C1 segment of cervical spinal cord (tissue), 14 donors: ENCODE measurements around the gene HDAC9.

Experiments used
- DNase-seq, 14 donors: peaks; one replicate each; lab custom pipeline; 2025; lab: John Stamatoyannopoulos, UW

The HDAC9 gene

DNA sequence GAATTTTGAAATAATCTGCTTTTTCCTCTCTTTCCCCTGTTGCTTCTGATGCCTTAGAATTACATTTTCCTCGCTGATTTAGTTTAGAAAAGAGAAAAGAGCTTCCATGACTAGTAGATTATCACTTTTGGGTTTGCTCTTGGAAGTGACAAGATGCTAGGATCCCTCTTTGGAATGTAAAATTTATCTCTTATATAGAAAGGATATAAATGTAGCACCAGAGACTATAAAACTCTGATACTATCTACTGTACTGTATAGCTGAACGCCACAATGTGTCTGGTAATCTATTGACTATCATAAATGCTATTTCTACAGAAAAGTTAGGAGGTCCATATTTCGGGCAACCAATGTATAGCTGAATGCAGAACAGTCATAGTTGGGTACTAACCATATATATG lies 1.1 kb upstream of the HDAC9 start:
- DNase-seq, result no peak

DNA sequence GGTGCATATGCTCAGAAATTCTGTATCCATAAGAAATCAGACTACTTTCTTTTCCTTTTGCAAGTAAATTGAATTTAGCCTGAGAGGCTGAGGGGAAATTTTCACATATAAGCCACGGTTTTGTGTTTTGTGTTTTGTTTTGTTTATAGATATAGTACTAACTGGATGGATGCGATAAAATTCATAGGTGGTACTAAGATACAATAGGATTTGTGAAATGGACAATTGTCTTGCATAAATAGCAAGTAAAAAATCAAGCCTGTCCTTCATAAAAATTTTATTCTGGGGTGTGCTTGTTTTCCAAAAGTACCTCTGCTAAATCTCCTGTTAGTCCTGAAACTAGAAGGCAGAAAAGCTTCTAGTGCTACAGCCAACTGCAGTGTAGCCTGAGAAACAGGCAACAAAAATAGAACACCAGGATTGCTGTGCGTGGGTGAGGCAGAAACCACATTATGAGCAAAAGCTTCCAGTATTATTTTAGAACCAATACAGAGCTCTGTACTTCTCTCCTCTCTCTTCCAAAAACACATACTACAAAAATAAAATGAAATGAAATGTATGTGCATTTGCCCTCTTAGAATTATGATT lies 634 bp upstream of the HDAC9 start:
- DNase-seq, result peak in 1 of 14 donors; percentile 87

DNA sequence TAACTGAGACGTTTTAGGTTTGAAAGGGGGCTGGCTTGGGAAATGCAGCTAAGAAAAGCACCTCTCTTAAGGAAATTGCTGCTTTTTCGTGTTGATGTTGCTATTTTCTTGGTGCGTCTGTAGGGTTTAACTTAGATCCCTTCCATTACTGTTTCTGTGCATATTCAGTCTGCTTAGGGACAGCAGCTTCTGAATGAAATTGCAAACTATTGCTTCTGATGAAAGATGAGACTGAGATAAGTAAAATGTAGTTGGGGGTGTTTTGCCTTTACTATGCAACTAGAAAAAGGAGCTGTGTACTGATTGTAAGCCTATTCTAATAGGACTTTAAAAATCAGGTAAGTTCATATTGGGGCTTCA lies 772 bp downstream of the HDAC9 start:
- no peak for DNase-seq

DNA sequence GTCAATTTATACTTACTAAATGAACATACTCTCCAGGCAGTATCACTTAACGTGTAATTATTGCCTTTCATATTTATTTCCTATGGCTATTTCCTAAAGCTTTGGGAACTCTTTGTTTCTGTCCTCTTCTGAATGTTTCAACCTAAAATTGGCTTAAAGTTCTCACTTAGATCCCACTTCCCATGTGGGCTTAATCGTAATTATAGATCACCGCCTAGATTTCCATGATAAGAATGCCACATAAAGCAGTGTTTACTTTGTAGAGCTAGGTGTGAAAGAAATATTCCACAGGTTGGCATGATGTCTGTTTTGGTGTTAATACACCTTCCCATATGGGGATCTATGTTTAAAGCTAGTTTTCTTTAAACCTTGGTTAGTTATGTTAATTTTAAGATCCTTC lies 1.5 kb downstream of the HDAC9 start:
- no peak for DNase-seq

DNA sequence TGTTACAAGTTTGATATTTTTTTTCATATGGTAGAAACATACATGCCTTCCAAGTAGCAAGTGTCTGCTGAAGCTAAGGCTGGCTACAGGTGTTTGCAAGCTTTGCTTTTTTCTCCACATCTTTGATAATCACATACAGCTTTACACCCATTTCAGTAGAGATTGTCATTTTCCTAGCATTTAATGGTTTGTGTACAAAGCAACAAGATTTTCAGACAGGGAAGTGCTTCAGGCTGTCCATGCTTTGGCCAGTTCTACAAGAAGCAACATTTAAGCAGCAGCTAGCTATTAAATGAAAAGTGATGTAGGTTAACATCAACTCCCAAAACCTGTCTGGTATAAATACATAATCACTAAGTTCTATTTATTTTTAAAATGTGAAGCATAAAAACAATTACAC lies 2.3 kb downstream of the HDAC9 start:
- peak in 1 of 14 donors; percentile 50 for DNase-seq

DNA sequence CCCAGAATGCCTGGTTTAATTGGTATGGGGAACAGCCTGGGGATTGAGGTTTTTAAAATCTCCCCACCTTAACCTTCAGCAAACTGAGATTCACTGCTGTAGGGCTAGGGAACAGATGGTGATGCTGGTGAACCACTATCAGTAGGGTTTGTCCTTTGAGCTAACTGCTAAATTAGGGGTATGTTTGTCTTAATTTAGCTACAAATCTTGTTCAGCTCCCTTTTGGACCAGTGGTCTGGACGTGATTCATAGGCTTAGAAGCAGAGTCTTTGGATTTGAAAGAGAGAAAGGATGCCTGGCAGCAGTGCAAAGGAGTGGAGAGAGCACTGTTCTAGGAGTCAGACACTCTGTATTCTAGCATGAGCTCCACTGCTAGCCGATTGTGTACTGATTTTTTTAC lies 2.8 kb downstream of the HDAC9 start:
- peak in 1 of 14 donors; percentile 60 for DNase-seq

DNA sequence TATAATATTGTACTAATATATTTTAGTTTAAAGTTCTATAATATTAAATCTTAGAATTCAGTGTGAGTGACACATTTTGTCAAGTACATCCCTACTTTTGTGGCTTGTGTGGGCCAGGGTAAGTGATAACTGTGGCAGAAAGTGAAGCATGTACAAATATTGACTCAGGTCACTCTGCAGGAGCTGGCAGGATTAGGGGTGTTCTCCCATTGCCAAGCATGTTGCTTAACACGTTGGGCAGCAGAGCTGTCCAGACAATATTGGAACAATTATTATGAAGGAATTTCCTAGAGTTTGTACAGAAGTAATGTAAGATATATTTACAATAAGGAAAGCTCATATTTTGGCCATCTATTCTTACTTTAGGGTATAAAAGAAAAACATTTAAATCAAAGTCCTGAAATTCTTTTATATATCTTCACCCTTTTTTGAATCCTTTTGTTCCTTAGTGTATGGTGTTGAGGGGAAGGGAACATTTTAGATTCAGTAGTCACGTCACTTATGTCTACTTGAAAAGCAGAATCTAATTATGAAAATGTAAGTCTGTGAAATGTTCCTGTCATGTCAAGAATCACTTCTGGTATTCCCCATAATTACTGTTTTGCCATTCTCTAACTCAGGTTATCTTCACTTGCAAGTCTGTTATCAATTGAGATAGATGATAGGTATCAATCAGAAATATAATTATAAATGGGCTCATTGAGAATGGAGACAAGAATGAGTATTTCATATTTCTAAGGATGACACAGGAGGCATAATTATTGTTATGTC lies 4.0 kb downstream of the HDAC9 start:
- peak in 1 of 14 donors; percentile 38 for DNase-seq

DNA sequence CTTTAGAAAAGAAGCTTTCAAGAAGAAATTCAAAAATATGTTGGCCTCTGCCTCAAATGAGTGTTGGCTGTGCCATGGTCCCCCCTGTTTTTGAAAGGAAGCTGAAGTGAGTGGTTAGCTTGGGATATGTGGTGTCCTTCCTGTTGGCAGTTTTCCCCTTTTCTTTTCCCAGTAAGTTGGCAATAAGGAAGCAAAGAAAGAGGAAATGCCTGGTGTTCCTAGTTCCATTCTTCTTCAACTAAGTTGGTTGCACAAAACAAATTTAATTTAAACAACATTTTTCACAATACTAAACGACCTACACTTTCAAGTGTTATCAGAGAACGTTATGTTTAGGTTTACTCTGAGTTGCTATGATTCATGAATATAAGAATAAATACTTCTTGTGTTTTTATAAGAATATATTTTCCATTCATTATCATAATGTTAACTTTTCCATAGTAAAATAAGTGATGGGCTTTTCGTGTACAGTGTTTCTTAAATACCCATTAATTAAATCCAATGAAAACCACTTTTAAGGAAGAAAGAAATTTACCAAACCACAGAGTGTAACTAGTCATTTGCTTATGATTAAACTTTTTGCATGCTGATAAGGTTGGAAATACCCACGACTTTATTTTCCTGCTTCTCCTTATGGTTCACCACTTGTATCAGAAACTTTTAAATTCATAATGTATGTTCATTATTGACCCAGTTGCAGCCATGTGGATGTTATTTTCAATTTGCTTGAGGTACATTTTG lies 7.7 kb downstream of the HDAC9 start:
- DNase-seq, result no peak

DNA sequence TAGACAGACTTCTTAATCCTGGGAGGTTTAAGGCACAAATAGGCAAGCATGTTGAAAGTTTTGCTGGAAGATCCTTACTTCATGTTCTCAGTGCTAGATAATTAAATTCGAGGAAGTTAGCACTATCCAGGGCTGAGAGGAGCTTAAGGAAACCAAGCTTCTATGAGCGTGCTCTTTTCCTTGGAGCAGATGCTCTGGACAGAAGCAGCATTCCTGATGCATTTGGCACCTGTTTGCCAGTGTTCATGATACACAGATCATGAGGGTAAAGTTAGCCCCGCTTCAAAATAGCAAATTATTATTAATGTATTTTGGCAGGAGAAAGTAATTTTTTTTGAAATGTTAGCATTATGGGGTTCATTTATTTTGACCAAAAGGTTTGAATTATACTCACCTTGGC lies 9.4 kb downstream of the HDAC9 start:
- no peak for DNase-seq

DNA sequence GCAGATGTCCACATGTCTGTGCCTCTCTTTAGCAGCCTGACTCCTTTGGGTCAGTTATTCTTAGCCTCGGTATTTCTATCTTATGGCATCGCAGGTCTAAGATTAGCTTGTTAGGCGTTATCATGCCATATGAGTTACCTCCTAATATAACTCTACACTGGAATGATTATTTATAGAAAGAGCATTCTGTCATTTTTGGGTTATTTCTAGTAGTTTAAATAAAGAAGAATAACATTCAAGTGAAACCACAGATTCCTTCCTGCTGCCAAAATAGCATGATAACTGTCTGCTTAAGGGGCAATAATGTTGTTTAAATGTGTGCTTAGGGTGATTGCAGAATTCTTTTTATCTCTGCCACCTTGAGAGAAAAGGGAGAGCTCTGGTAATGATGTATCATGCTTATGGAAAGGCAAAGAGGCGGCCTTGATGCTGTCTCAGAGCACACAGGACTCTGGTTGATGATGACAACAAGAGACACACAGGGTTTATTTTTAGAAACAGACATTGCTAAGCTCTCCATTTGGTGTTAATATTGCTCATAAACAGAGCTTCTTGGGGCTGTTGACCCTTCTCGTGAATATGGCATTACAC lies 10.4 kb downstream of the HDAC9 start:
- peak in 1 of 14 donors; percentile 40 for DNase-seq

DNA sequence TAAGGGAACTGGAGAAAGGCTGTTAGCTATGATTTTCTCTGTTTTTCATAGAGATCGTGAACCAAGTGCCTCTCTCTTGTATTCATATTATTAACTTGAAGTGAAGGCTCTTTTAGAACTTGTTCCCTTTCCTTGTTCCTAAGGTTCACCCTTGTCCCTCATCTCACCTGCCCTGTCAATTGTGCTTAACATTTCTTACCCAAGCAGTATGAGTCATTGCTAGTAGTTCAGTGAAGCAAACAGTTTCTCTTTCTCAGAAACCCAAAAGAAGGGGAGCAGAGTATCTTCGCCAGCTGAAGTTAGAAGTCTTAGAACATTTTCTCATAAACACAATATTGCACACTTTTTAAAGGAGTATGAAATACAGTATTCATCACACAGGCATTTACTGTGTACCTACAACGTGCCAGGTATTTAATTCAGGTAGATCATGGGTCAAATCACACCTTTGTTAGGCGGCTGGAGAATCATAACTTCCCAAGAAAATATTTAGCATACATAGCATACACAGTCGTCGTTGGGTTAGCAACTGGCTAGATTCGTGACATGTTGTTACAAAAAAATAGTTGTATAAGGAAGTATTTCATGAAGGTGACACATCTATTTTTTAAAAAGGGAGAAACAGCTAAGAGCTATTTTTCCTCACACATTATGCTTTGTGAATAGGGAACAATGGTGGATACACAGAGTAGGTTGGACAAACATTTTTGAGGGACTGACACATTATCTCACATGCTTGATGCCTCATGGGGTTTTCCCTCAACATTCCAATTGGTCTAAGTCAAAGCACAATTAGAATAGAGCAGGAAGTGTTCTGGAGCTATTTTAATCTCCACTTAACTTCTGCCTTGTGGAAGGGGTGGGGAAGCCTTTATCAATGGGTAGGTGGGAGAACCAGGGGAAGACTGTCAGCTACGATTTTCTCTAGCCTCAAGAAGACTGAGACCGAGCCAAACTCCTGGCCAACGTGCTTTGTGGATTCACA lies 13.2 kb downstream of the HDAC9 start:
- no peak for DNase-seq

DNA sequence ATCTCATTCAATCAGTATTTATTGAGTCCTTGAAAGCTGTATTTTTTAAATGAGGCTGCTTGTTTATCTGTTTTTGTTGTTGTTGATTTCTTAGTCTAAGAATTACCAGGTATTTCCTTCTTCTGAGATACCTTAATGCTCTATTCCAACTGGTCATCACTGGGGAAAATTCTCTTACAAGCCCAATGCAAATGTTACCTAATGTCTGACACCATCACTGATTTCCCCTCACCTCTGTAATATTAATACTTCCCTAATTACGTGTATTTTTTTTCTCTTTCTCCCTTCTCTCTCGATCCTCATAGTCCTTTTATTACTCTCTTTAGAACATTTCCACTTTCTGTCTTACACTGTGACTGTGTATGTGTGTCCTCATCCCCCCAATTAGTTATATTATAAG lies 13.9 kb downstream of the HDAC9 start:
- no peak for DNase-seq

DNA sequence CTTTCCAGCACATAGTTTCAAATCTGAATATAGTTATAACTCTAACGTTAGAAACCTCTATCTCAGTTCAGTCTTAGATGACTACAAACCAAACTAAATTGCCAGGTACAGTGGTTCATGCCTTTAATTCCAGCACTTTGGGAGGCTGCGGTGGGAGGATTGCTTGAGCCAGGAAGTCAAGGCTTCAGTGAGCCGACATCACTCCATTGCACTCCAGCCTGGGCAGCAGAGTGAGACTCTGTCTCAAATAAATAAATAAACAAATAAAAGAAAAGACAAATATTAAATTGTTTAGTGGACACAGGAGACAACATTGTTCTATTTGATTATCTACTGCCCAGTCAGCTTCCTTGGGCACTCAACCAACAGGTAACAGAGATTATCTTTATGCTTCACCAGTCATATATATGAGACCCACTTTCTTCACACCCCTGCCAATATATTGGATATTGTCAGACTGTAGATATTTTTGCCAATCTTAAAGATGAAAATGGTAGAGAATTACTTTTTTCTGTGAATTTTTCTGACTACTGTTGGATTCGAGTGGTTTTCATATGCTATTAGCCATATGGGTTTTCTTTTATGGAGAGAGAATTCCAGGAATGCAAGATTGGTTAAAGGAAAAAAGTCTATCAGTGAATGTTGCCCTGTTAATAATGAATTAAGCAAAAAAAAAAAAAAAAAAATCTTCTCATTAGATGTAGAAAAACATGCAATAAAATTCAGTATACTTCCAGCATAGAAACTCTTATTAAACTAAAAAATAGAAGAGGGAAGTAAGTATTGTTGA lies 16.0 kb downstream of the HDAC9 start:
- DNase-seq, result no peak

DNA sequence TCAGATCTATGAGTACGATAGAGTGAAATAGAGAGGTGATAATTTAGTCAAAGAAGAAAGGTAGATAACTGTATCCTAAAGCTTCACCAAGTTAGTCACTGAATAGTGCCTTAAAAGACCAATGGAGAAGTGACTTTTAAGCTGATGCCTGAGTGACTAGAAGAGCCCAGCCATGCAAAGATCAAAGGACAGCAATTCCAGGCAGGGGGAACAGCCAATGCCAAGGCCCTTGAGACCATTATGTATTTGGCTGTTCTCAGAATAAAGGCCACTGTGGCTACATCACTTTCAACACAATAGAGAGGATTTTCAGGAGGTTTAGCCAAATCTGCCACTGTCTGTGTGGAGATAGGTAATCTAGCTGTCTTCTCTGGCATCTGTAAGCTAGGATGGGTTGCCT lies 17.8 kb downstream of the HDAC9 start:
- no peak for DNase-seq

DNA sequence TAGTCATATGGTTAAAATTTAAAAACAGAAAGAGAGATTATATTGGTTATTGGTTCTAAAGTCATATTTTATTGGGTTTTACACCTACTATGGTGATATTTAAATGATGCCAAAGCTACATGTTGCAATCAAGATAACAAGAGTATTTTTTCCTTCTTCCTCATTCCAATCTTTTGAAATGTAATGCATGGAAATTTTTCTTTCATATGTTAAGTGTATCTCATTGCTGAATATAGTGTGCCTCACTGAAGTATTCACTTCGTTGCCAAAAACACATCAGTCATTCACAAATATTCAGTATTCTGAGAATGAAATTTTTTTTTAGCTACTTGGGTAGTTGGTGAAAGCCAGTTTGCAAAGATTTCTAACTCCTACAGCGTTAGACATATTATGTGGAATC lies 19.5 kb downstream of the HDAC9 start:
- DNase-seq, result no peak

DNA sequence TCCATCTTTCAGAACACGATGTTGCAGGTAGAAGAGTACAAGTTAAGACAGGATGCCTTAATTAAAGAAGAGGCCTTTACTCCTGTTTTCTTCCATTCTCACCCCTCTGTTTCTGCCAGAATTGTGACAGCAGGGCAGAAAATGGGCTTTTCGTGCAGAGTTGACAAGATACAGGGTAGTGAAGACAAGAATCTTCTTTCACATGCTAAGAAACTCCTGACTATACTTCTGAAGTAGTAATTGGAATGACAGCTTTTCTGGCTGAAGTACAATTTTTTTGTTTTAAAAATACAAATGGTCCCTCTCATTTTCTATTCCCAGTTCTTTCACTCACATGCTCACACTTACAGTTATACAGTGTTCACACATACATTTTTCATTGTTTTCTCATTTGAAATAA lies 22.1 kb downstream of the HDAC9 start:
- no peak for DNase-seq

DNA sequence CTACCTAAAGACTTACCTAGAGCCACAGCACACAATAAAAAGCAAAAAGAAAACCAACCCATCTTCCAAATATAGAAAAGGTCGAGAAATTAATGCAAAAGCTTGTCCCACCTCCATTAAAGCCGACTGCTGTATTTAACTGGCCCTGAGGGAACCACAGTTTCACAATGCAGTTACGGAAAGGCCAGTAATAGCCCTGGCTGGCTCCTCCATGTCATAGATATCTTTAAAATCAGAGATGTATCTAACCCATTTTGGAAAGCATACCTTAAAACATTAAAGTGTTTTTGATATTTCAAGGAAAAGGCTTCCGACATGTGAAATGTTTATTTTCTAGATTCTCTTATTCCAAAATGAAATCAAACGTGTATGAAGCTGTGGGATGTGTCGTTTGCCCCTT lies 23.0 kb downstream of the HDAC9 start:
- no peak for DNase-seq

DNA sequence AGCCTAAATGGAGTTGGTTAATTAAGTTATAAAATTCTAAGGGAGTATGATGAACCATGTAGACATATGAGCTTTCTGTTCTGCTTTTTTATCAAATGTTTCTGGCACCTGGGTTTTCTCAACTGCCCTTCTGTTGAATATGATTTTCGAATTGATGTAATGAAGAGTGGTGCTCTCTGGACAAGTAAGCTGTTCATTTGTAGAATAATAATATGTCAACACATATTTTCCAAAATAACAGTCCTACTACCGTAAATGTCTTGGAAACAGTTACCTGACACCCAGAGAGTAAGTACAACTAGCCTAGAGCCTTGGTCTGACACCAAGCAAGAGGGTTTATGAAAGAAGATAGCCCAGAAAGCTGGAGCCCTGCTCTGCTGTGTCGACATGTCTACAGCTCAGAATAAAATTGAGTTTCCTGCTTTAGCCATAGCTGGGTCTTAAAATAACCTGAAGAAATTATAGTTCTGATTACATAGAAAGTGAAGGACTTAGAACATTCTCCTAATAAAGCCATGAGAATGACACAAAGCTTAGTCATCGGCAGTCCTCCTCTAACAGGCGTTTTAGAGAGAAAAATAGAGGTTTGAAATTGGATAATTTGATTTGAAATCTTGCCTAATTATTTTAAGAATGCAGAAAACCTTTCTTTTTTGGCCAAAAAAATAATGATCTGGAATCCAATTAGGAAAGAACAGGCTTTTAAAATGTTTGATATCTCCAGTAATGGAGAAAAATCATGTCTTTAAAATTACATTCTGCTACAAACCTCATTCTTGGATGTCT lies 25.1 kb downstream of the HDAC9 start:
- no peak for DNase-seq

DNA sequence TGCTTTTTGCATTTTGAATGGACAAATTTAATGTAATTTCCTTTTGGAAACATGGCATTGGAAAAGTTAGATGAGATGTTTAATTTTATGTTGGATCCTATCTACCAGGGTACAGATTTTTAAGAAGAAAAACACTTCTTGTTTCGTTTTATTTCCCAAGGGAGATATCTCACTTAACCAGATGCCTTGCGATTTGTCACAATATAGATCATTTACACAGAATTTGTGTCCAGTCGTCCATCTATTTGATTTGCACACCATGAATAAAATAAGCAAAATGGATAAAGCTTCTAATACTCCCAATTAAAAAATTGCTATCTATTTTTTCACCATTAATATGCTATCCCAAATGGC lies 25.7 kb downstream of the HDAC9 start:
- DNase-seq, result no peak
